ENCODE data around the gene PLAC9. TPM values are rescaled to one million over a fixed set of nuclear protein-coding genes. Genes with fewer than 3 reads are reported as not detected.
A peak's percentile ranks its signal among the peaks of the same experiment; 100 is the strongest.

PLAC9 gene
- total and polyA plus RNA-seq, 2 experiments from 2014 or later: 1.1 to 11.0 TPM

- H2AFZ ChIP-seq: no peak overlapping the region
- H3K36me3 ChIP-seq (ENCODE audit: insufficient read depth): no peaks in the 10 kb centered on the region
- H3K9me2 ChIP-seq (ENCODE audit: insufficient read depth): no peaks in the 10 kb centered on the region
- H3K4me2 ChIP-seq: no peak overlapping the region
- Mint-ChIP-seq H3K36me3 (ENCODE audit: low read depth) (no peaks in the 10 kb centered on the region), H3K27me3 (ENCODE audit: insufficient read depth, low read depth, poor library complexity) (peaks cover 5% of the 10 kb centered on the region), H3K27ac (no peak overlapping the region), H3K9me3 (no peaks in the 10 kb centered on the region), H3K4me3 (no peak overlapping the region), H3K4me1 (peaks cover 31% of the 10 kb centered on the region)
- H4K20me1 ChIP-seq (replicated peaks; ENCODE audit: insufficient read depth): peaks cover 2% of the 10 kb centered on the region; the same call in 1 of the 2 replicates
- H3K4me1 ChIP-seq (ENCODE audit: insufficient read depth): peaks cover 8% of the 10 kb centered on the region; the same call in 1 of the 2 replicates
- TF ChIP-seq EZH2phosphoT487 (IDR thresholded peaks at IDR 0.05; ENCODE audit: unreplicated experiment) (no peak), NANOG (IDR thresholded peaks at IDR 0.05; ENCODE audit: borderline replicate concordance) (no peak), CTCF (conservative IDR thresholded peaks at IDR 0.05; ENCODE audit: low read depth in 2 of 2) (no peak), CREB1 (CRISPR knock-in tag; IDR thresholded peaks at IDR 0.05; ENCODE audit: low read depth) (no peak), ETS1 (IDR thresholded peaks at IDR 0.05) (no peak), EZH2 (IDR thresholded peaks at IDR 0.05; ENCODE audit: low read depth, unreplicated experiment) (no peak), ZNF331 (CRISPR knock-in tag; IDR thresholded peaks at IDR 0.05; ENCODE audit: low read depth) (no peak)
- H3K4me3 ChIP-seq: no peak overlapping the region
- H3K27me3 ChIP-seq (ENCODE audit: insufficient read depth): no peaks in the 10 kb centered on the region
- ATAC-seq: no peak
- H3F3A ChIP-seq (replicated peaks; ENCODE audit: low read depth): no peaks in the 10 kb centered on the region
- H3K27ac ChIP-seq (ENCODE audit: low read depth): no peak overlapping the region
- no peak for DNase-seq (ENCODE audit: low spot score)
- H3K79me2 ChIP-seq (replicated peaks; ENCODE audit: insufficient read depth): 0 out of 2 replicates have a peak, but pooled peaks cover 3% of the 10 kb centered on the region
These were observed 42.3 kb downstream of the PLAC9 start for GRCh38 chr10:80174641-80175395.

- Histone ChIP-seq H3K4me2 (no peak overlapping the region), H3K36me3 (ENCODE audit: insufficient read depth) (no peaks in the 10 kb centered on the region), H3F3A (replicated peaks; ENCODE audit: low read depth) (no peaks in the 10 kb centered on the region), H3K27ac (ENCODE audit: low read depth) (no peak overlapping the region), H3K4me3 (no peak overlapping the region), H3K27me3 (ENCODE audit: insufficient read depth) (no peaks in the 10 kb centered on the region), H4K20me1 (replicated peaks; ENCODE audit: insufficient read depth) (peaks cover 8% of the 10 kb centered on the region; the same call in 1 of the 2 replicates), H3K4me1 (ENCODE audit: insufficient read depth) (peaks cover 3% of the 10 kb centered on the region; the same call in 1 of the 2 replicates), H3K9me2 (ENCODE audit: insufficient read depth) (no peaks in the 10 kb centered on the region), H3K79me2 (replicated peaks; ENCODE audit: insufficient read depth) (0 out of 2 replicates have a peak, but pooled peaks cover 3% of the 10 kb centered on the region), H2AFZ (no peak overlapping the region)
- no peak for TF ChIP-seq JUNB (IDR thresholded peaks at IDR 0.05; ENCODE audit: unreplicated experiment)
- TF ChIP-seq CREB1 (CRISPR knock-in tag; IDR thresholded peaks at IDR 0.05; ENCODE audit: low read depth): no peak
- no peak for TF ChIP-seq NANOG (IDR thresholded peaks at IDR 0.05; ENCODE audit: borderline replicate concordance)
- no peak for TF ChIP-seq POLR2AphosphoS5 (IDR thresholded peaks at IDR 0.05; ENCODE audit: low read depth)
- TF ChIP-seq ETS1 (IDR thresholded peaks at IDR 0.05): no peak
- no peak for TF ChIP-seq REST (IDR thresholded peaks at IDR 0.05; ENCODE audit: unreplicated experiment)
- TF ChIP-seq ZNF331 (CRISPR knock-in tag; IDR thresholded peaks at IDR 0.05; ENCODE audit: low read depth): no peak
- no peak for TF ChIP-seq EZH2phosphoT487 (IDR thresholded peaks at IDR 0.05; ENCODE audit: unreplicated experiment)
- Mint-ChIP-seq H3K4me3 (no peak overlapping the region), H3K27me3 (ENCODE audit: insufficient read depth, low read depth, poor library complexity) (peaks cover 5% of the 10 kb centered on the region), H3K27ac (0 out of 2 replicates have a peak overlapping the region, but pooled peaks have one; percentile 40), H3K36me3 (ENCODE audit: low read depth) (no peaks in the 10 kb centered on the region), H3K9me3 (no peaks in the 10 kb centered on the region), H3K4me1 (peaks cover 22% of the 10 kb centered on the region)
- no peak for ATAC-seq
- no peak for DNase-seq (ENCODE audit: low spot score)
These were observed 44.0 kb downstream of the PLAC9 start for GRCh38 chr10:80176526-80176925.
